HL-60 (cell line): ENCODE data around the gene JAG1.

Source experiments
- CTCF ChIP-seq: IDR thresholded peaks from one replicate; pipeline ENCODE4 v1.5.1; 2011; ENCODE audit warnings: low read length, control low read depth, inconsistent platforms; ENCODE audit not compliant: insufficient read depth
- POLR2AphosphoS5 ChIP-seq: IDR thresholded peaks from 2 replicates; pipeline ENCODE4 v1.6.1; 2012; ENCODE audit warnings: low read depth

DNA sequence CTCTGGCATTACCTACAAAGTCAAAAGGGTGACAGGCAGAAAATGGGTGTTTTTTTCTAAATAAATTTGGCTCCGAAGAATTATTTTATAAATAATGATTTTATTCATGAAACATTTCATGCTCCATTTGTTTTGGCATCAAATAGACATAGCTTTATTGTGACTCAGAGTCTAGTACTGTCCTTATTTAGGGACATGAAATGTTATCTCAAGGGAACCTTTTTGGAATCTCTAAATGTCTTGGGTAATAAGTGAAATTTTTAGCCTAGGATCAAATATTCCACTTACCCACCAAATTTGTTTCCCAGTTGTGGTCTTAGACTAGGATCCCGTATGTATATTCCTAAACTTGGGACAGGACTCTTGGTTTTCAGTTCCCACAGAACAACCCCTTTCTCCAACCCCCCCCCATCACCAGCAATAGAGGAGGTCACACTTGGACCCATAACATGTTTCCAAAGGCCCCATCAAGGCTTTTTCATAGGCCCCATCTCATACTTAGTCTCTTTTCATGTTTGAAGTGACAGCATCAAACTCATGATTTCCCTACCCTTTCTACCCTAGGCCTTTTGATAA, 81.8 kb downstream of the JAG1 start:
- TF ChIP-seq CTCF (no peak), POLR2AphosphoS5 (no peak)
